Fibroblast of lung (primary cell): ENCODE data around the gene VIPR2. TPM values are rescaled to one million over a fixed set of nuclear protein-coding genes. Genes with fewer than 3 reads are reported as not detected.

Source experiments
- DNase-seq, 2 donors: peaks; one replicate each; pipeline versions ENCODE4 v3.0.0 to v3.0.0-alpha.2; 2010; ENCODE audit warnings: low read depth in 2 of 2
- H2AFZ ChIP-seq: 2 replicates; pipeline ENCODE4 v1.5.1; 2012; ENCODE audit warnings: low read length, control low read depth, inconsistent platforms
- H3K27ac ChIP-seq: 2 replicates; pipeline ENCODE4 v1.5.1; 2011; ENCODE audit warnings: low read length, control low read depth; ENCODE audit not compliant: insufficient read depth
- H3K27me3 ChIP-seq: 2 replicates; pipeline ENCODE4 v1.5.1; 2011; ENCODE audit warnings: mild to moderate bottlenecking, low read length; ENCODE audit not compliant: control insufficient read depth, insufficient read depth
- H3K36me3 ChIP-seq: 2 replicates; pipeline ENCODE4 v1.5.1; 2011; ENCODE audit warnings: low read length; ENCODE audit not compliant: control insufficient read depth, insufficient read depth
- H3K4me1 ChIP-seq: 2 replicates; pipeline ENCODE4 v1.5.1; 2011; ENCODE audit warnings: low read length; ENCODE audit not compliant: control insufficient read depth, insufficient read depth; ENCODE audit errors: extremely low read depth
- H3K4me2 ChIP-seq: 2 replicates; pipeline ENCODE4 v1.5.1; 2011; ENCODE audit warnings: low read length, control low read depth; ENCODE audit not compliant: insufficient read depth; ENCODE audit errors: extremely low read depth
- H3K4me3 ChIP-seq, 4 experiments: fragments of 200-600 bp in 1 of 4; sonication (generic) in 1 of 4; replicated peaks in 1 of 4; 2 replicates each; pipeline ENCODE4 v1.5.1; 2011 to 2016; ENCODE audit warnings: low read length in 4 of 4, low read depth in 3 of 4, mild to moderate bottlenecking in 3 of 4, control low read depth in 2 of 4, inconsistent platforms in 1 of 4, mixed read lengths in 1 of 4; ENCODE audit not compliant: insufficient read depth in 1 of 4; ENCODE audit errors: control extremely low read depth in 1 of 4
- H3K79me2 ChIP-seq: 2 replicates; pipeline ENCODE4 v1.5.1; 2012; ENCODE audit warnings: mild to moderate bottlenecking, low read length, inconsistent platforms; ENCODE audit not compliant: control insufficient read depth, insufficient read depth
- H3K9ac ChIP-seq: 2 replicates; pipeline ENCODE4 v1.5.1; 2011; ENCODE audit warnings: mild to moderate bottlenecking, low read length, control low read depth; ENCODE audit not compliant: insufficient read depth
- H3K9me3 ChIP-seq: 2 replicates; pipeline ENCODE4 v1.5.1; 2012; ENCODE audit warnings: low read depth, low read length; ENCODE audit not compliant: control insufficient read depth, insufficient read depth
- H4K20me1 ChIP-seq: 2 replicates; pipeline ENCODE4 v1.5.1; 2011; ENCODE audit warnings: low read length; ENCODE audit not compliant: control insufficient read depth, insufficient read depth; ENCODE audit errors: extremely low read depth
- EZH2 ChIP-seq: IDR thresholded peaks from 2 replicates; pipeline ENCODE4 v1.5.1; 2012; ENCODE audit warnings: low read length, control low read depth, mild to moderate bottlenecking; ENCODE audit errors: missing control alignments
- polyA plus RNA-seq, 2 donors: library from polyadenylated mRNA; depleted of rRNA in 1 of 2; stranded (reverse) in 1 of 2; unstranded in 1 of 2; fragments of >200 nt; gene quantifications; 2 replicates each; pipeline ENCODE4 v1.2.1, GENCODE V29; 2011 to 2012; ENCODE audit warnings: missing spikeins in 1 of 2
- total RNA-seq: library from RNA; depleted of rRNA; stranded (reverse); fragments of >200 nt; gene quantifications from 2 replicates; pipeline ENCODE4 v1.2.1, GENCODE V29; 2014
- TF ChIP-seq, protein P1 (sequence below), 2 donors: IDR thresholded peaks in 1 of 2; conservative IDR thresholded peaks in 1 of 2; 1 replicate in 1 of 2; 2 replicates in 1 of 2; pipeline ENCODE4 v1.5.1; 2011 to 2012; ENCODE audit warnings: low read length in 2 of 2, control low read depth in 1 of 2, inconsistent platforms in 1 of 2, low read depth in 1 of 2, mild to moderate bottlenecking in 1 of 2

Gene VIPR2
- total and polyA plus RNA-seq, 2 donors (not counting 1 experiment from before 2014, with no cell fraction given): not detected

DNA sequence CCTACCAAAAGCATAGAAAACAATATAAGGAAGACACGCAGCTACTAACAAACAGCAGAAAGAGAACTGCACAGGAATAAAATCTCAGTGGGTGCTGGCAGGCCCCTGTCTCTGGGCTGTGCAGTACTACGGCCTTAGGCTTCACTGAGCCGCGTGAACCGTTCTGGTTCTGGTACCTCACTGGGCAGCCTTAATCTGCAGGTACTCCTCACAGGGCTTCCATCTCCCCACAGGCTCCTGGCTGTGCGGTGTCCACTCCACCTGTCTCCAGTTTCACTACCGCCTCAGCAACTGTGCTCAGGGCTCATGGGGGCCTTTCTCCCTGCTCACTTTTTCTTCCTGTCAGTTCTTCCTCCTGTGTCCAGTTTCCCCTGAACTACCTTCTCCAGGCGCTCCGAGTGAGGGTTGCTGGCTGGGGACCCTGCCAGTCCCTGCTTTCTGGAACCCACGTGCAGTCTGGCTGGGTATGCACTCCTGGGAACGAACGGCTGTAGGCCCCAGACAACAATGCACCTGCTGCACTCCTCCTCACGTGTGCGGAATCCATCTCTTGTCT lies 75.7 kb downstream of the VIPR2 start:
- no peaks in the 10 kb centered on the region for H3K36me3 ChIP-seq
- no peak overlapping the region for H3K9ac ChIP-seq
- no peak overlapping the region for H2AFZ ChIP-seq
- no peak for DNase-seq
- H3K27ac ChIP-seq: no peak overlapping the region
- H3K4me1 ChIP-seq: no peaks in the 10 kb centered on the region
- H4K20me1 ChIP-seq: no peaks in the 10 kb centered on the region
- H3K4me3 ChIP-seq: no peak overlapping the region
- no peak for TF ChIP-seq EZH2
- TF ChIP-seq, protein P1, sequence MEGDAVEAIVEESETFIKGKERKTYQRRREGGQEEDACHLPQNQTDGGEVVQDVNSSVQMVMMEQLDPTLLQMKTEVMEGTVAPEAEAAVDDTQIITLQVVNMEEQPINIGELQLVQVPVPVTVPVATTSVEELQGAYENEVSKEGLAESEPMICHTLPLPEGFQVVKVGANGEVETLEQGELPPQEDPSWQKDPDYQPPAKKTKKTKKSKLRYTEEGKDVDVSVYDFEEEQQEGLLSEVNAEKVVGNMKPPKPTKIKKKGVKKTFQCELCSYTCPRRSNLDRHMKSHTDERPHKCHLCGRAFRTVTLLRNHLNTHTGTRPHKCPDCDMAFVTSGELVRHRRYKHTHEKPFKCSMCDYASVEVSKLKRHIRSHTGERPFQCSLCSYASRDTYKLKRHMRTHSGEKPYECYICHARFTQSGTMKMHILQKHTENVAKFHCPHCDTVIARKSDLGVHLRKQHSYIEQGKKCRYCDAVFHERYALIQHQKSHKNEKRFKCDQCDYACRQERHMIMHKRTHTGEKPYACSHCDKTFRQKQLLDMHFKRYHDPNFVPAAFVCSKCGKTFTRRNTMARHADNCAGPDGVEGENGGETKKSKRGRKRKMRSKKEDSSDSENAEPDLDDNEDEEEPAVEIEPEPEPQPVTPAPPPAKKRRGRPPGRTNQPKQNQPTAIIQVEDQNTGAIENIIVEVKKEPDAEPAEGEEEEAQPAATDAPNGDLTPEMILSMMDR (conservative IDR thresholded peaks at IDR 0.05 in 1 of 2, IDR thresholded peaks at IDR 0.05 in 1 of 2; ENCODE audit: low read depth in 1 of 2, low read length in 2 of 2): no peak
- H3K9me3 ChIP-seq: no peaks in the 10 kb centered on the region
- no peaks in the 10 kb centered on the region for H3K27me3 ChIP-seq
- no peaks in the 10 kb centered on the region for H3K79me2 ChIP-seq
- H3K4me2 ChIP-seq: no peak overlapping the region

- DNase-seq: no peak
- Histone ChIP-seq H2AFZ (no peak overlapping the region), H3K4me3 (no peak overlapping the region), H3K9ac (no peak overlapping the region), H3K36me3 (no peaks in the 10 kb centered on the region), H3K9me3 (no peaks in the 10 kb centered on the region), H3K79me2 (no peaks in the 10 kb centered on the region), H4K20me1 (no peaks in the 10 kb centered on the region), H3K27me3 (no peaks in the 10 kb centered on the region), H3K4me1 (no peaks in the 10 kb centered on the region), H3K27ac (no peak overlapping the region), H3K4me2 (no peak overlapping the region)
- TF ChIP-seq EZH2: no peak
- TF ChIP-seq, protein P1 (conservative IDR thresholded peaks at IDR 0.05 in 1 of 2, IDR thresholded peaks at IDR 0.05 in 1 of 2; ENCODE audit: low read depth in 1 of 2, low read length in 2 of 2): no peak
Observed at GRCh38 chr7:159068488-159068811, 76.2 kb downstream of the VIPR2 start.

DNA sequence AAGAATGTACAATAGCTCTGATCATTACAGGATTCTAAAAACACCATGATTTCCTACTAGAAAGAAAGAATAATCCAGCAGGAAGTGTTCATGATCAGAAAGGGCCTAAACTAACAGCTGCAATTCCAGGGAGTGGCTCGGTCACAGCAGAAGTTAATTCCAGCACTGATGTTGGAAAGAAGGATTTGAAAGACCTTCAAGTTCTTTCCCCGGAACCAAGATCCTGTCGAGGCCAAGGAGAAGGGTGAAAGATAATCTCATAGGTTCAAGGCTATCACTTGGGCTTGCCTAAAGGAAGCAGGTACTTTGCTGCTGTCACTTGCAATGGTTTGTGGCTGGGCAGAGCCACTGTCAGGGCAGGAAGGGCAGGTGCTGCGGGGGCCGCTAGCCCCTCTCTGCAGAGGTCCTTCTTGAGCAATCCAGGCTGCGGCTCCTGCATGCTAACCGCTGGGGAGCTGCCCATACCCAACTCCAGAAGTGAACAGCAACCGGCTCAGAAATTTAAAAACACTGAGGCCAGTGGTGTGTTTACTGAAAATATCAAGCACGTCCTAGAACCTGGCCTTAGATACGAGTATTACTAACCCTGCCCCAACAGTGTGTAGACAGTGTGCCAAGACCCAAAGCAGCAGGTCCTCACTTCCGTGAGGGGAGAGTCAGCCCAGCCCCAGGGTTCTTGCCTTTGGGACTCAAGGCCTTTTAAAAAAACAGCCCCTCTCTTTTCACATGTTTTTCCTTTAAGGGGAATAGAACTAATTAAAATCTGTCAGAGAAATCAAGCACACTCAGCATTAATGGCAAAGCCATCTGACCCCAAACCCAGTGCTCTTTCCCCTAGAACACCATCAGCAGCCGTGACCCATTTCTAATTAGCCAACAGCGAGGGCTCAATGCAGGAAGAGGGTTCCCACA lies 76.8 kb downstream of the VIPR2 start:
- no peaks in the 10 kb centered on the region for H3K79me2 ChIP-seq
- no peaks in the 10 kb centered on the region for H3K27me3 ChIP-seq
- no peak overlapping the region for H3K4me2 ChIP-seq
- no peaks in the 10 kb centered on the region for H4K20me1 ChIP-seq
- no peaks in the 10 kb centered on the region for H3K4me1 ChIP-seq
- no peaks in the 10 kb centered on the region for H3K9me3 ChIP-seq
- no peaks in the 10 kb centered on the region for H3K36me3 ChIP-seq
- no peak for DNase-seq
- H2AFZ ChIP-seq: no peak overlapping the region
- no peak overlapping the region for H3K27ac ChIP-seq
- no peak overlapping the region for H3K9ac ChIP-seq
- no peak overlapping the region for H3K4me3 ChIP-seq
- no peak for TF ChIP-seq EZH2
- TF ChIP-seq, protein P1 (conservative IDR thresholded peaks at IDR 0.05 in 1 of 2, IDR thresholded peaks at IDR 0.05 in 1 of 2; ENCODE audit: low read depth in 1 of 2, low read length in 2 of 2): no peak
